ENCODE results near the gene RPS6KB2. TPM values are rescaled to one million over a fixed set of nuclear protein-coding genes. Genes with fewer than 3 reads are reported as not detected.

RPS6KB2 gene
- total RNA-seq, 1 donor, result 36.9 TPM

DNA sequence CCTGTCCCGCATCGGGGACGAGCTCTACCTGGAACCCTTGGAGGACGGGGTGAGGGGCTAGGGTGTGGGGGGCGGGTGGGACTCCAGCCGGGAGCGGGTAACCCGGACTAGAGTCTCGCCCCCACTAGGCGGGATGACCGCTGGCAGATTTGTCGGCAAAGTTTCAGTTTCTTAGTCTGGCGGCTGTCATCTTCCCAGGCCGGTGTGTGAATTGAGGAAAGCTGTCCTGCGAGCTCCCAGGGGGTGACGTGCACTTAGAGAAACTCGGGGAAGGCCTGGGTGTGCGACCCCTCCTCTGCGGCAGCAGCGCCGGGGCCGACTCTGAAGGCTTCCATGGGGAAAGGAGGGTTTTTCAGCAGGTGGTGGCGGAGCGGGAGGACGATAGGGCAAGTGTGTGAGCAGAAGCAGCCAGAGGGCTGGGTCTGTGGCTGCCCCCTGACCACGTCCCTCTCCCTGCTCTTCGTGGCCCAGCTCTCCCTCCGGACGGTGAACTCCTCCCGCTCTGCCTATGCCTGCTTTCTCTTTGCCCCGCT is 36.0 kb upstream of the RPS6KB2 start:
- Histone ChIP-seq H3K4me2 (ENCODE audit: insufficient read depth, low read length) (peak overlapping the region; percentile 99), H4K20me1 (ENCODE audit: insufficient read depth, low read length) (no peaks in the 10 kb centered on the region), H3K36me3 (ENCODE audit: insufficient read depth, low read length) (peaks cover 8% of the 10 kb centered on the region), H3K4me3 (ENCODE audit: insufficient read depth, low read length) (peak overlapping the region; percentile 87), H3K27me3 (ENCODE audit: insufficient read depth, low read length) (no peaks in the 10 kb centered on the region), H3K9me3 (ENCODE audit: low read depth, low read length) (no peaks in the 10 kb centered on the region), H3K4me1 (ENCODE audit: insufficient read depth, low read length) (peaks cover 13% of the 10 kb centered on the region), H2AFZ (ENCODE audit: low read length) (peak overlapping the region; percentile 85), H3K27ac (ENCODE audit: low read depth, low read length) (peak overlapping the region; percentile 83), H3K79me2 (ENCODE audit: insufficient read depth, low read length) (peaks cover 24% of the 10 kb centered on the region)
- DNase-seq (ENCODE audit: insufficient read length, low spot score, missing footprints), result peak; percentile 95
- TF ChIP-seq, protein P1, sequence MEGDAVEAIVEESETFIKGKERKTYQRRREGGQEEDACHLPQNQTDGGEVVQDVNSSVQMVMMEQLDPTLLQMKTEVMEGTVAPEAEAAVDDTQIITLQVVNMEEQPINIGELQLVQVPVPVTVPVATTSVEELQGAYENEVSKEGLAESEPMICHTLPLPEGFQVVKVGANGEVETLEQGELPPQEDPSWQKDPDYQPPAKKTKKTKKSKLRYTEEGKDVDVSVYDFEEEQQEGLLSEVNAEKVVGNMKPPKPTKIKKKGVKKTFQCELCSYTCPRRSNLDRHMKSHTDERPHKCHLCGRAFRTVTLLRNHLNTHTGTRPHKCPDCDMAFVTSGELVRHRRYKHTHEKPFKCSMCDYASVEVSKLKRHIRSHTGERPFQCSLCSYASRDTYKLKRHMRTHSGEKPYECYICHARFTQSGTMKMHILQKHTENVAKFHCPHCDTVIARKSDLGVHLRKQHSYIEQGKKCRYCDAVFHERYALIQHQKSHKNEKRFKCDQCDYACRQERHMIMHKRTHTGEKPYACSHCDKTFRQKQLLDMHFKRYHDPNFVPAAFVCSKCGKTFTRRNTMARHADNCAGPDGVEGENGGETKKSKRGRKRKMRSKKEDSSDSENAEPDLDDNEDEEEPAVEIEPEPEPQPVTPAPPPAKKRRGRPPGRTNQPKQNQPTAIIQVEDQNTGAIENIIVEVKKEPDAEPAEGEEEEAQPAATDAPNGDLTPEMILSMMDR (IDR thresholded peaks at IDR 0.05; ENCODE audit: extremely low read depth, low read depth, low read length), result no peak

DNA sequence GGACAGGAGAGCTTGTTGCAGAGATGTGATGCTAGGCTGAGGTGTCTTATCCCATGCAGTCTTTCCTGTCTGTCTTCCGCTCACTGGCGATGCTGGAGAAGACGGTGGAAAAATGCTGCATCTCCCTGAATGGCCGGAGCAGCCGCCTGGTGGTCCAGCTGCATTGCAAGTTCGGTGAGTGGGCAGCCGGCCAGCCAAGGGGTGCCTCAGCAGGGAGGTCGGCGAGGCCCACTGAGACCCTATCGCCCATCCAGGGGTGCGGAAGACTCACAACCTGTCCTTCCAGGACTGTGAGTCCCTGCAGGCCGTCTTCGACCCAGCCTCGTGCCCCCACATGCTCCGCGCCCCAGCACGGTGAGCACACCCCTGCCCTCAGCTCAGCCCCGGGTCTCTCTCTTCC is 34.9 kb upstream of the RPS6KB2 start:
- Histone ChIP-seq H3K27ac (ENCODE audit: low read depth, low read length) (no peak overlapping the region), H3K4me3 (ENCODE audit: insufficient read depth, low read length) (no peak overlapping the region), H3K27me3 (ENCODE audit: insufficient read depth, low read length) (no peaks in the 10 kb centered on the region), H3K79me2 (ENCODE audit: insufficient read depth, low read length) (peaks cover 28% of the 10 kb centered on the region), H2AFZ (ENCODE audit: low read length) (no peak overlapping the region), H3K9me3 (ENCODE audit: low read depth, low read length) (no peaks in the 10 kb centered on the region), H3K36me3 (ENCODE audit: insufficient read depth, low read length) (peaks cover 20% of the 10 kb centered on the region), H4K20me1 (ENCODE audit: insufficient read depth, low read length) (peaks cover 5% of the 10 kb centered on the region), H3K4me1 (ENCODE audit: insufficient read depth, low read length) (peaks cover 13% of the 10 kb centered on the region), H3K4me2 (ENCODE audit: insufficient read depth, low read length) (no peak overlapping the region)
- TF ChIP-seq, protein P1 (IDR thresholded peaks at IDR 0.05; ENCODE audit: extremely low read depth, low read depth, low read length), result no peak
- DNase-seq (ENCODE audit: insufficient read length, low spot score, missing footprints), result peak; percentile 21

DNA sequence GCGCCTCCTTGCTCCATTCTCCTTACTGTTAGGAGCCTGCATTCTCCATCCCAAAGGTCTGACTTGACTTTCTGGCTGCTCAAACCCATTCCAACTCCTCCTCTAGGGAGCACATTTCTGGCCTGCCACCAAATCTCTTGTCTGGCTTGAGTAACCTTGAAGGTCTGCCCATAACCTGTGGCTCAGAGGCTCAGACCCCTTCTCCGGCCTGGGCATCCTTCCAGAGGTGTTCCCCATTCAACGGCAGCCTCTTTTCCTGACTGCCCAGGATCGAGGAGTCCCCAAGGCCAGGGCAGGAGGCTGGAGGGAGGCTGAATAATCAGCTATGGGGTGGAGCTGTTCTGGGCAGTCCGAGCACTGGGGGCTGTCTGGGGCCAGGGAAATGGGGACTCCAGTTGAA is 34.3 kb upstream of the RPS6KB2 start:
- H3K4me2 ChIP-seq (ENCODE audit: insufficient read depth, low read length), result no peak overlapping the region
- H3K79me2 ChIP-seq (ENCODE audit: insufficient read depth, low read length), result peaks cover 31% of the 10 kb centered on the region
- no peak overlapping the region for H3K27ac ChIP-seq (ENCODE audit: low read depth, low read length)
- TF ChIP-seq, protein P1 (IDR thresholded peaks at IDR 0.05; ENCODE audit: extremely low read depth, low read depth, low read length), result no peak
- H3K36me3 ChIP-seq (ENCODE audit: insufficient read depth, low read length), result peaks cover 26% of the 10 kb centered on the region
- H3K4me1 ChIP-seq (ENCODE audit: insufficient read depth, low read length), result peaks cover 13% of the 10 kb centered on the region
- no peak overlapping the region for H3K4me3 ChIP-seq (ENCODE audit: insufficient read depth, low read length)
- peak; percentile 43 for DNase-seq (ENCODE audit: insufficient read length, low spot score, missing footprints)
- no peaks in the 10 kb centered on the region for H3K9me3 ChIP-seq (ENCODE audit: low read depth, low read length)
- H3K27me3 ChIP-seq (ENCODE audit: insufficient read depth, low read length), result no peaks in the 10 kb centered on the region
- no peak overlapping the region for H2AFZ ChIP-seq (ENCODE audit: low read length)
- peaks cover 9% of the 10 kb centered on the region for H4K20me1 ChIP-seq (ENCODE audit: insufficient read depth, low read length)

DNA sequence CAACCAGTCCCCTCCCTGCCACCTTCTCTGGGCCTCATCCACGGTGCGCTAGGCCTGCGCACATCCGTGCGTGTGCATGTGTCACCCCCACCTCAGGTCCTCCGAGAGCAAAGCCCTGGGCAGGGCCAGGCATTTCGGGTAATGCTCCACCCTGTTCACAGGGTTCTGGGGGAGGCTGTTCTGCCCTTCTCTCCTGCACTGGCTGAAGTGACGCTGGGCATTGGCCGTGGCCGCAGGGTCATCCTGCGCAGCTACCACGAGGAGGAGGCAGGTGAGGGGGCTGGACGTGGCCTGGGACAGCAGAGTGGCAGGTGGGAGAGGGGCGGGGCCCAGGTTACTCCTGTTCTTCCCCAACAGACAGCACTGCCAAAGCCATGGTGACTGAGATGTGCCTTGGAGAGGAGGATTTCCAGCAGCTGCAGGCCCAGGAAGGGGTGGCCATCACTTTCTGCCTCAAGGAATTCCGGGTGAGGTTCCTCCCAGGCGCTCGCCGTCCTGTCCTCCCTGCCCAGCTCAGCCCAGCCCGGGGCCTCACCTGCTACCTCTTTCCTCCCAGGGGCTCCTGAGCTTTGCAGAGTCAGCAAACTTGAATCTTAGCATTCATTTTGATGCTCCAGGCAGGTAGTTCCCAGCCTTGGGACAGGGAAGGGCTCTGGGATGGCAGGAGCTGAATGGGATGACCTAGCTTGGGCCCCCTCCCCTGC is 32.6 kb upstream of the RPS6KB2 start:
- peaks cover 38% of the 10 kb centered on the region for H3K36me3 ChIP-seq (ENCODE audit: insufficient read depth, low read length)

More for the DNA sequence above, 32.6 kb upstream of the RPS6KB2 start:
- H3K79me2 ChIP-seq (ENCODE audit: insufficient read depth, low read length), result peaks cover 46% of the 10 kb centered on the region
- TF ChIP-seq, protein P1 (IDR thresholded peaks at IDR 0.05; ENCODE audit: extremely low read depth, low read depth, low read length), result no peak
- H2AFZ ChIP-seq (ENCODE audit: low read length), result no peak overlapping the region
- H3K4me2 ChIP-seq (ENCODE audit: insufficient read depth, low read length), result no peak overlapping the region
- no peaks in the 10 kb centered on the region for H3K9me3 ChIP-seq (ENCODE audit: low read depth, low read length)
- peaks cover 22% of the 10 kb centered on the region for H4K20me1 ChIP-seq (ENCODE audit: insufficient read depth, low read length)
- DNase-seq (ENCODE audit: insufficient read length, low spot score, missing footprints), result peak; percentile 60
- no peak overlapping the region for H3K27ac ChIP-seq (ENCODE audit: low read depth, low read length)
- H3K4me3 ChIP-seq (ENCODE audit: insufficient read depth, low read length), result no peak overlapping the region
- H3K4me1 ChIP-seq (ENCODE audit: insufficient read depth, low read length), result peaks cover 19% of the 10 kb centered on the region
- H3K27me3 ChIP-seq (ENCODE audit: insufficient read depth, low read length), result no peaks in the 10 kb centered on the region

All from osteoblast (primary cell).